Measurements from ENCODE around the gene CACNA1E. TPM values are rescaled to one million over a fixed set of nuclear protein-coding genes. Genes with fewer than 3 reads are reported as not detected.

CACNA1E gene
- total and polyA plus RNA-seq, 2 of the 13 experiments (the other 11 are each of a cell fraction or from before 2014, with no cell fraction given) = not detected

DNA sequence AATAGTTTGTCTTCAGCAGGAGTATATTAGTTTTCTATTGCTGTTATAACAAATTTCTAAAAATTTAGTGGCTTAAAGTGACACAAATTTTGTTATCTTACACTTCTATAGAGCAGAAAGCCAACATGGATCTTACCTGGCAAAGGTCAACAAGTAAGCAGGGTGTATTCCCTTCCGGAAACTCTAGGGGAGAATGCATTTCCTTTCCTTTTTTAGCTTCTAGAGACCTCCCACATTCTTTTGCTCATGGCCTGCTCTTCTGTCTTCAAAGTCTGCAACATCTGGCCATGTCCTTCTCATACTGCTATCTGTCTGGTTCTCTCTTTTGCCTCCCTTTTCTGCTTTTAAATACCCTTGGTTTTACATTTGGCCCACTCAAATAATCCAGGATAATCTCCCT, 335.6 kb downstream of the CACNA1E start:
- H4K20me1 ChIP-seq (ENCODE audit: insufficient read depth, low read length) = no peaks in the 10 kb centered on the region
- H3K27me3 ChIP-seq (ENCODE audit: control insufficient read depth in 1 of 2, insufficient read depth in 2 of 2, low read length in 2 of 2) = no peaks in the 10 kb centered on the region; a peak in 1 of 5 replicates
- no TSS peak for BruUV-seq (replicated peaks)
- intact Hi-C loops (cut with micrococcal nuclease; ENCODE audit: unreplicated experiment) = no loop called here
- no peak overlapping the region for H3K9ac ChIP-seq (ENCODE audit: insufficient read depth, low read depth, low read length)
- no peak overlapping the region for H3K4me2 ChIP-seq (ENCODE audit: low read depth, low read length)
- H2AFZ ChIP-seq (ENCODE audit: low read length) = no peak overlapping the region
- in situ Hi-C loops (cut with HindIII; ENCODE audit: extremely low pct_ligation_motif_present, low pct_unique_long_range_greater_than_20kb) = no loop called here
- no peaks in the 10 kb centered on the region for H3K79me2 ChIP-seq (ENCODE audit: insufficient read depth, low read length)
- POLR2A ChIA-PET = no interaction called here
- WGBS (ENCODE audit: low lambda C conversion rate) = 3% methylated on average over 1 of the region's 1 CpG
- TF ChIP-seq SP4 (CRISPR knock-in tag; IDR thresholded peaks at IDR 0.05) (no peak), PRMT3 (CRISPR knock-in tag; IDR thresholded peaks at IDR 0.05; ENCODE audit: borderline replicate concordance, low read depth) (no peak), GFI1 (CRISPR knock-in tag; IDR thresholded peaks at IDR 0.05; ENCODE audit: borderline replicate concordance) (no peak), BRD4 (CRISPR knock-in tag; IDR thresholded peaks at IDR 0.05) (no peak), RAD51 (IDR thresholded peaks at IDR 0.05; ENCODE audit: borderline replicate concordance) (no peak), MTA1 (CRISPR knock-in tag; IDR thresholded peaks at IDR 0.05; ENCODE audit: borderline replicate concordance) (no peak), GABPA (IDR thresholded peaks at IDR 0.05; ENCODE audit: low read depth, low read length) (no peak), GABPA (CRISPR knock-in tag; IDR thresholded peaks at IDR 0.05; ENCODE audit: low read depth) (no peak), NFKB2 (CRISPR knock-in tag; IDR thresholded peaks at IDR 0.05; ENCODE audit: borderline replicate concordance) (no peak), SIX4 (CRISPR knock-in tag; IDR thresholded peaks at IDR 0.05) (no peak), IKZF4 (CRISPR knock-in tag; IDR thresholded peaks at IDR 0.05; ENCODE audit: borderline replicate concordance, low read depth, not compliant biosample characterization) (no peak), ARNT (IDR thresholded peaks at IDR 0.05) (no peak), ZNF883 (CRISPR knock-in tag; IDR thresholded peaks at IDR 0.05; ENCODE audit: not compliant biosample characterization) (no peak), RARA (CRISPR knock-in tag; IDR thresholded peaks at IDR 0.05) (no peak)
- TF ChIP-seq, protein P1, sequence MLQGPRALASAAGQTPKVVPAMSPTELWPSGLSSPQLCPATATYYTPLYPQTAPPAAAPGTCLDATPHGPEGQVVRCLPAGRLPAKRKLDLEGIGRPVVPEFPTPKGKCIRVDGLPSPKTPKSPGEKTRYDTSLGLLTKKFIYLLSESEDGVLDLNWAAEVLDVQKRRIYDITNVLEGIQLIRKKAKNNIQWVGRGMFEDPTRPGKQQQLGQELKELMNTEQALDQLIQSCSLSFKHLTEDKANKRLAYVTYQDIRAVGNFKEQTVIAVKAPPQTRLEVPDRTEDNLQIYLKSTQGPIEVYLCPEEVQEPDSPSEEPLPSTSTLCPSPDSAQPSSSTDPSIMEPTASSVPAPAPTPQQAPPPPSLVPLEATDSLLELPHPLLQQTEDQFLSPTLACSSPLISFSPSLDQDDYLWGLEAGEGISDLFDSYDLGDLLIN (CRISPR knock-in tag; IDR thresholded peaks at IDR 0.05; ENCODE audit: borderline replicate concordance) = no peak
- TF ChIP-seq, protein P2, sequence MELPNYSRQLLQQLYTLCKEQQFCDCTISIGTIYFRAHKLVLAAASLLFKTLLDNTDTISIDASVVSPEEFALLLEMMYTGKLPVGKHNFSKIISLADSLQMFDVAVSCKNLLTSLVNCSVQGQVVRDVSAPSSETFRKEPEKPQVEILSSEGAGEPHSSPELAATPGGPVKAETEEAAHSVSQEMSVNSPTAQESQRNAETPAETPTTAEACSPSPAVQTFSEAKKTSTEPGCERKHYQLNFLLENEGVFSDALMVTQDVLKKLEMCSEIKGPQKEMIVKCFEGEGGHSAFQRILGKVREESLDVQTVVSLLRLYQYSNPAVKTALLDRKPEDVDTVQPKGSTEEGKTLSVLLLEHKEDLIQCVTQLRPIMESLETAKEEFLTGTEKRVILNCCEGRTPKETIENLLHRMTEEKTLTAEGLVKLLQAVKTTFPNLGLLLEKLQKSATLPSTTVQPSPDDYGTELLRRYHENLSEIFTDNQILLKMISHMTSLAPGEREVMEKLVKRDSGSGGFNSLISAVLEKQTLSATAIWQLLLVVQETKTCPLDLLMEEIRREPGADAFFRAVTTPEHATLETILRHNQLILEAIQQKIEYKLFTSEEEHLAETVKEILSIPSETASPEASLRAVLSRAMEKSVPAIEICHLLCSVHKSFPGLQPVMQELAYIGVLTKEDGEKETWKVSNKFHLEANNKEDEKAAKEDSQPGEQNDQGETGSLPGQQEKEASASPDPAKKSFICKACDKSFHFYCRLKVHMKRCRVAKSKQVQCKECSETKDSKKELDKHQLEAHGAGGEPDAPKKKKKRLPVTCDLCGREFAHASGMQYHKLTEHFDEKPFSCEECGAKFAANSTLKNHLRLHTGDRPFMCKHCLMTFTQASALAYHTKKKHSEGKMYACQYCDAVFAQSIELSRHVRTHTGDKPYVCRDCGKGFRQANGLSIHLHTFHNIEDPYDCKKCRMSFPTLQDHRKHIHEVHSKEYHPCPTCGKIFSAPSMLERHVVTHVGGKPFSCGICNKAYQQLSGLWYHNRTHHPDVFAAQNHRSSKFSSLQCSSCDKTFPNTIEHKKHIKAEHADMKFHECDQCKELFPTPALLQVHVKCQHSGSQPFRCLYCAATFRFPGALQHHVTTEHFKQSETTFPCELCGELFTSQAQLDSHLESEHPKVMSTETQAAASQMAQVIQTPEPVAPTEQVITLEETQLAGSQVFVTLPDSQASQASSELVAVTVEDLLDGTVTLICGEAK (IDR thresholded peaks at IDR 0.05) = no peak
- TF ChIP-seq, protein P2 (CRISPR knock-in tag; IDR thresholded peaks at IDR 0.05) = no peak
- DNase-seq (ENCODE audit: low spot score) = no peak
- ATAC-seq = no peak
- no peaks in the 10 kb centered on the region for H3K9me3 ChIP-seq (ENCODE audit: low read length)
- no peak overlapping the region for H3K27ac ChIP-seq (ENCODE audit: extremely low read length, insufficient read depth, low read length)
- no peak for FAIRE-seq
- no peaks in the 10 kb centered on the region for H3K36me3 ChIP-seq (replicated peaks in 1 of 2; ENCODE audit: control insufficient read depth in 1 of 2, insufficient read depth in 2 of 2, low read length in 2 of 2)
- H3K4me3 ChIP-seq (replicated peaks in 1 of 3; ENCODE audit: insufficient read depth in 1 of 3, low read depth in 2 of 3, low read length in 3 of 3) = no peak overlapping the region
- H3K4me1 ChIP-seq (ENCODE audit: insufficient read depth, low read length) = no peaks in the 10 kb centered on the region
- CTCF ChIA-PET (ENCODE audit: low intra/inter-chr PET ratio, low total read pairs) = no interaction called here

All from HepG2 (cell line).